Measurements from ENCODE around the gene PTGES. TPM values are rescaled to one million over a fixed set of nuclear protein-coding genes. Genes with fewer than 3 reads are reported as not detected.
A peak's percentile ranks its signal among the peaks of the same experiment; 100 is the strongest.

Gene PTGES
- total RNA-seq, 6 donors from 2014 or later = 0.76 to 4.2 (median 2.5) TPM

DNA sequence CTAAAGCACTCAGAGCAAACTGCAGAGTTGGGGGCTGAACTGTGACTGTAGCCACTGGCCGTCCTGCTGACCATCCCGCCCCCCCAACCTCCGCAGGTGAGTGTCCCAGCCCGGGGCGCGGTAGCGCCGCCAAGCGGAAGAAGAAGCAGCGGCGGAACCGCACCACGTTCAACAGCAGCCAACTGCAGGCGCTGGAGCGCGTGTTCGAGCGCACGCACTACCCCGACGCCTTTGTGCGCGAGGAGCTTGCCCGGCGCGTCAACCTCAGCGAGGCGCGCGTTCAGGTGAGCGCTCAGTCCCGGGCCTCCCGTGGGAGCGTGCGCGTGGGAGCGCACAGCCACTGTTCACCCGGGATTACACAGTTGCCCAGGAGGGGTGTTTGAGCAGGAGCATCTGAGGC, 33.7 kb downstream of the PTGES start:
- WGBS, 2 donors = 74 to 77% methylated on average over 38 of the region's 38 CpGs
- DNase-seq = peak in 1 of 2 donors; percentile 84
- Histone ChIP-seq H3K4me1 (peaks cover 0 to 8% (median 0%) of the 10 kb centered on the region in 4 donors), H3K4me3 (no peak overlapping the region), H3K27ac (no peak overlapping the region), H3K36me3 (no peaks in the 10 kb centered on the region), H3K9me3 (no peaks in the 10 kb centered on the region), H3K27me3 (no peaks in the 10 kb centered on the region)
- TF ChIP-seq POLR2AphosphoS5 (IDR thresholded peaks at IDR 0.05) = no peak
- TF ChIP-seq, protein P1, sequence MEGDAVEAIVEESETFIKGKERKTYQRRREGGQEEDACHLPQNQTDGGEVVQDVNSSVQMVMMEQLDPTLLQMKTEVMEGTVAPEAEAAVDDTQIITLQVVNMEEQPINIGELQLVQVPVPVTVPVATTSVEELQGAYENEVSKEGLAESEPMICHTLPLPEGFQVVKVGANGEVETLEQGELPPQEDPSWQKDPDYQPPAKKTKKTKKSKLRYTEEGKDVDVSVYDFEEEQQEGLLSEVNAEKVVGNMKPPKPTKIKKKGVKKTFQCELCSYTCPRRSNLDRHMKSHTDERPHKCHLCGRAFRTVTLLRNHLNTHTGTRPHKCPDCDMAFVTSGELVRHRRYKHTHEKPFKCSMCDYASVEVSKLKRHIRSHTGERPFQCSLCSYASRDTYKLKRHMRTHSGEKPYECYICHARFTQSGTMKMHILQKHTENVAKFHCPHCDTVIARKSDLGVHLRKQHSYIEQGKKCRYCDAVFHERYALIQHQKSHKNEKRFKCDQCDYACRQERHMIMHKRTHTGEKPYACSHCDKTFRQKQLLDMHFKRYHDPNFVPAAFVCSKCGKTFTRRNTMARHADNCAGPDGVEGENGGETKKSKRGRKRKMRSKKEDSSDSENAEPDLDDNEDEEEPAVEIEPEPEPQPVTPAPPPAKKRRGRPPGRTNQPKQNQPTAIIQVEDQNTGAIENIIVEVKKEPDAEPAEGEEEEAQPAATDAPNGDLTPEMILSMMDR (IDR thresholded peaks at IDR 0.05) = no peak
- no peak for TF ChIP-seq EP300 (IDR thresholded peaks at IDR 0.05)
- no peak for TF ChIP-seq POLR2A (IDR thresholded peaks at IDR 0.05)
- ATAC-seq (ENCODE audit: low FRiP score in 2 of 2) = no peak

DNA sequence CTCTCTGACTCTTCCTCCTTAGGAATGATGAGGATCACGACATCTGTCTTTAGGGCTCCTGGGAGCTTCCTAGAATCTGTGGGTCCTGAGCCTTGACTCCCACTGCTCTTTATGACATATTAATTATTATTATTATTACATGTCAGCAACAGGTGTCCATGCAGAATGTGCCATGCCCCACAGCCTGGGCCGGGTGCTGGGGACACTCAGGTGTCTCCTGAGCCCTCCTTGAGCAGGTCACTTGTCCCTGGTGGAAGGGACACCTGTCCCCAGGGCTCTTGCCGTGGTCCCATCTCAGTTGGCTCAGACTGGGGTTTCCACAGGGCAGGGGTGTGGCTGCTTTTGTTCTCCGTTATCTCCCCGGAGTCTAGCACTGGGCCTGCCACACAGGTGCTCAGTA, 34.2 kb downstream of the PTGES start:
- TF ChIP-seq POLR2A (IDR thresholded peaks at IDR 0.05) = no peak
- TF ChIP-seq POLR2AphosphoS5 (IDR thresholded peaks at IDR 0.05) = no peak
- no peak for TF ChIP-seq EP300 (IDR thresholded peaks at IDR 0.05)
- no peaks in the 10 kb centered on the region for H3K36me3 ChIP-seq
- no peak for ATAC-seq (ENCODE audit: low FRiP score in 2 of 2)
- no peak overlapping the region for H3K27ac ChIP-seq
- WGBS, 2 donors = 75 to 78% methylated on average over 5 of the region's 5 CpGs
- H3K9me3 ChIP-seq = no peaks in the 10 kb centered on the region
- H3K27me3 ChIP-seq = no peaks in the 10 kb centered on the region
- no peak overlapping the region for H3K4me3 ChIP-seq
- no peak for DNase-seq
- H3K4me1 ChIP-seq = peaks cover 0 to 8% (median 0%) of the 10 kb centered on the region in 4 donors

DNA sequence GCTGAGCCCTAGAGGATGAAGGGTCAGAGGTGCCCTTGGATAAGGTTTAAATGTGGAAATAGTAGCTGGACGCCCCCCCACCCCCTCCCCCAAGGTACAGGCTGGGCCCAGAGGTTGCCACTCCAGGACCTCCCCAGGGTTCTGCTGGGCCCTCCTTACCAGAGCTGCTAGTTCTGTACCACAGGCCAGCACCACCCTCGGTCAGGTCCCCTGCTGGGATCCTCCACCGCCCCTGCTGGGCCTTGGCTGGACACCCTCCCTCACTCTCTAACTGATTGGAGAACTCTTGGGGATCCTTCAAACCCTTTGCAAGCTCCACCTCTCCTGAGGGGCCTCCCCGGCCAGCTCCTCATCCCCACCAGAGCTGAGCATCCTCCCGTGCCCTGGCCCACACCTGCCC, 34.9 kb downstream of the PTGES start:
- Histone ChIP-seq H3K4me3 (no peak overlapping the region), H3K27me3 (no peaks in the 10 kb centered on the region), H3K9me3 (no peaks in the 10 kb centered on the region), H3K4me1 (peaks cover 0 to 10% (median 0%) of the 10 kb centered on the region in 4 donors), H3K36me3 (no peaks in the 10 kb centered on the region), H3K27ac (no peak overlapping the region)
- DNase-seq = no peak
- no peak for ATAC-seq (ENCODE audit: low FRiP score in 2 of 2)
- 78 to 79% methylated on average over 5 of the region's 5 CpGs for WGBS, 2 donors
- TF ChIP-seq, protein P1 (IDR thresholded peaks at IDR 0.05) = no peak
- TF ChIP-seq EP300 (IDR thresholded peaks at IDR 0.05) (no peak), POLR2AphosphoS5 (IDR thresholded peaks at IDR 0.05) (no peak), POLR2A (IDR thresholded peaks at IDR 0.05) (no peak)

DNA sequence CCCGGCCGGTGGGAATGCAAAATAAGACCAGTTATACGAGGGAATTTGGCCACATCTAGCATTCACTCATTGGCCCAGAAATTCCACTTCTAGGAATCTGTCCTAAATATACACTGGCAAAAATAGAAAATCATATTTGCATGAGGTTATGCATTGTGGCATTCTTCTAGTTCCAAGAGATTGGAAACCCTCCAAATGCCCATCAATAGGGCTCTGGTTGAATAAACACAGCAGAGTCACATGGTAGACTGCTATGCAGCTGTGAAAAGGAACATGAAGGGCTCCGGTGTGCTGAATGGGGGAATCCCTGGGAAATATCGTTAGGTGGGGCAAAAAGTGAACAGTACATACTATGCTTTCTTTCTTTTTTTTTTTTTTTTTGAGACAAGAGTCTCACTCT, 36.8 kb downstream of the PTGES start:
- Histone ChIP-seq H3K36me3 (no peaks in the 10 kb centered on the region), H3K27me3 (no peaks in the 10 kb centered on the region), H3K27ac (no peak overlapping the region), H3K9me3 (no peaks in the 10 kb centered on the region), H3K4me1 (peaks cover 0 to 25% (median 7%) of the 10 kb centered on the region in 4 donors), H3K4me3 (no peak overlapping the region)
- ATAC-seq (ENCODE audit: low FRiP score in 2 of 2) (no peak), DNase-seq (no peak)
- TF ChIP-seq, protein P1 (IDR thresholded peaks at IDR 0.05) = no peak
- no peak for TF ChIP-seq EP300 (IDR thresholded peaks at IDR 0.05)
- TF ChIP-seq POLR2AphosphoS5 (IDR thresholded peaks at IDR 0.05) = no peak
- no peak for TF ChIP-seq POLR2A (IDR thresholded peaks at IDR 0.05)
- 51 to 56% methylated on average over 5 of the region's 5 CpGs for WGBS, 2 donors

DNA sequence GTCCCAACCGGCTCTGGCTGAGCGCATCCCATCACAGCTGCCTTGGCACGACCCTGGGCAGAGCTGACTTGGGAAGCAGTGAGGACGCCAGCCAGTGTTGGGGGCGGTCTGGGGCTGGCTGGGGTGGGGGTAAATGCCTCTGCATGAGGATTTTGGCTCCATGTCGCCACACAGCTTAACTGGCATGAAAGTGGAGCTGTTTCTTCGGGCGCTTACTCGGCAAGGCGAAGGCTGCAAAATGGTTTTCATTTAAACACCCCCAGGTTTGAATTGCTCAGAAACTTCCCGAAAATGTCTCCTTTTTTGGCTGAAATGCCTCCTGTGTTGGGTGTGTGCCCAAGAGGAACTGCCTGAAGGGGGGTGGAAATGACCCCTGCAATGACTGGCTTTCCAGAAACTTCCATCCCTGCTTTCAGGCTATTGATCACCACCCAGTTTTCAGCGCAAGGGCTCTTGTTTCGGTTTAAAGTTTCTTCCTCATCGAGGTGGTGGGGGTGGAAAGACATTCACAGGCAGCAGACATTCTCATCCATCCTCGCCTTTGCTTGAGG, 38.3 kb downstream of the PTGES start:
- H3K9me3 ChIP-seq = no peaks in the 10 kb centered on the region
- no peak overlapping the region for H3K4me3 ChIP-seq
- DNase-seq (no peak), ATAC-seq (ENCODE audit: low FRiP score in 2 of 2) (no peak)
- H3K4me1 ChIP-seq = peaks cover 0 to 25% (median 7%) of the 10 kb centered on the region in 4 donors
- TF ChIP-seq POLR2AphosphoS5 (IDR thresholded peaks at IDR 0.05) (no peak), EP300 (IDR thresholded peaks at IDR 0.05) (no peak), POLR2A (IDR thresholded peaks at IDR 0.05) (no peak)
- TF ChIP-seq, protein P1 (IDR thresholded peaks at IDR 0.05) = no peak
- H3K27ac ChIP-seq = no peak overlapping the region
- no peaks in the 10 kb centered on the region for H3K27me3 ChIP-seq
- 75 to 81% methylated on average over 13 to 15 of the region's 15 CpGs for WGBS, 2 donors
- no peaks in the 10 kb centered on the region for H3K36me3 ChIP-seq
